SU-DHL-6 (cell line): ENCODE measurements around the gene ARL16.

Source experiments
- CTCF ChIP-seq: fragments of 200-600 bp; sonication (generic); IDR thresholded peaks from one replicate; pipeline ENCODE4 v1.5.1; 2017; ENCODE audit warnings: antibody characterized with exemption, mild to moderate bottlenecking, low read length, moderate library complexity; ENCODE audit not compliant: insufficient read depth, poor library complexity, severe bottlenecking
- EZH2phosphoT487 ChIP-seq: fragments of 200-600 bp; sonication (generic), shearing (Covaris generic); conservative IDR thresholded peaks from 2 replicates; pipeline ENCODE4 v1.6.1; 2018; ENCODE audit warnings: mild to moderate bottlenecking, antibody characterized with exemption, low read length, moderate library complexity, mixed read lengths

- TF ChIP-seq CTCF: no peak
- no peak for TF ChIP-seq EZH2phosphoT487
These were observed 46.9 kb downstream of the ARL16 start, which contains the start of the genes NPLOC4 and TSPAN10 for GRCh38 chr17:81636505-81637288.
